Measurements from ENCODE around the gene ADAMTSL1.

DNA sequence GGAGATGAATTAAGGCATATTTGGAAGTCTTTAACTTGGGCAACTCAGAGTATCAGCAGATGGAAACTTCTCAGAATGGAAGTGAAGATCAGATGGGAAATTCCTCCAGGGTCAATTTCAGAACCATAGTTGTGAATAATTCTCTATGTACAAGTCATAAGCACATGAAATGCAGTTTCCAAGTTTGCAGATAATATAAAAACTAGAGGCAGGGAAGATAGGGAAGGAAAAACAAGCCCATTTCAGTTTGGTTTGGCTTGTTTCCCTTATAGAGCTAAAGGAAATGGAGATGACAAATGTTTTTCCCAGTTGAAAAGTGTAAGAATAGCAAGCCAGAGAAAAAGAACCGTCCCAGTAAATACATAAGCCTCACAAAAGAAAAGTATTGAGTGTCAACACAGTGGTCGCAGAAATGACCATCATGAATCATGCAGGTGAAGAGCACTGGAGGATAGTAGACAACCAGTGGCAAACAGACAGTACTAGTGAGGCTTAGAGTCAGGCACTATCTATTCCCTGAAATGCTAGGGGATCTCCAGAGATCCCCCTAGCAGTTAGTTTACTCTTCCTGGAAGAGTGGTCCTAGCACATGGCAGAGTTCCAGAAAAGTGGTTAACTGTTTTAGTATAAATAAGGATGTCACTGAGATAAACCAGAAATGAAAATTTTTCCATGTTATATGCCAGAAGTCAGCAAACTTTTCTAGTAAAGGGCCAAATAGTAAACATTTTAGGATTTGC, 313.1 kb downstream of the ADAMTSL1 start:
- TF ChIP-seq, protein P1, sequence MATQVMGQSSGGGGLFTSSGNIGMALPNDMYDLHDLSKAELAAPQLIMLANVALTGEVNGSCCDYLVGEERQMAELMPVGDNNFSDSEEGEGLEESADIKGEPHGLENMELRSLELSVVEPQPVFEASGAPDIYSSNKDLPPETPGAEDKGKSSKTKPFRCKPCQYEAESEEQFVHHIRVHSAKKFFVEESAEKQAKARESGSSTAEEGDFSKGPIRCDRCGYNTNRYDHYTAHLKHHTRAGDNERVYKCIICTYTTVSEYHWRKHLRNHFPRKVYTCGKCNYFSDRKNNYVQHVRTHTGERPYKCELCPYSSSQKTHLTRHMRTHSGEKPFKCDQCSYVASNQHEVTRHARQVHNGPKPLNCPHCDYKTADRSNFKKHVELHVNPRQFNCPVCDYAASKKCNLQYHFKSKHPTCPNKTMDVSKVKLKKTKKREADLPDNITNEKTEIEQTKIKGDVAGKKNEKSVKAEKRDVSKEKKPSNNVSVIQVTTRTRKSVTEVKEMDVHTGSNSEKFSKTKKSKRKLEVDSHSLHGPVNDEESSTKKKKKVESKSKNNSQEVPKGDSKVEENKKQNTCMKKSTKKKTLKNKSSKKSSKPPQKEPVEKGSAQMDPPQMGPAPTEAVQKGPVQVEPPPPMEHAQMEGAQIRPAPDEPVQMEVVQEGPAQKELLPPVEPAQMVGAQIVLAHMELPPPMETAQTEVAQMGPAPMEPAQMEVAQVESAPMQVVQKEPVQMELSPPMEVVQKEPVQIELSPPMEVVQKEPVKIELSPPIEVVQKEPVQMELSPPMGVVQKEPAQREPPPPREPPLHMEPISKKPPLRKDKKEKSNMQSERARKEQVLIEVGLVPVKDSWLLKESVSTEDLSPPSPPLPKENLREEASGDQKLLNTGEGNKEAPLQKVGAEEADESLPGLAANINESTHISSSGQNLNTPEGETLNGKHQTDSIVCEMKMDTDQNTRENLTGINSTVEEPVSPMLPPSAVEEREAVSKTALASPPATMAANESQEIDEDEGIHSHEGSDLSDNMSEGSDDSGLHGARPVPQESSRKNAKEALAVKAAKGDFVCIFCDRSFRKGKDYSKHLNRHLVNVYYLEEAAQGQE (IDR thresholded peaks at IDR 0.05; ENCODE audit: low read depth) = no peak
- no peak for TF ChIP-seq SIN3A (IDR thresholded peaks at IDR 0.05; ENCODE audit: low read depth)
- no peak for TF ChIP-seq POLR2A (IDR thresholded peaks at IDR 0.05; ENCODE audit: borderline replicate concordance, extremely low read depth, insufficient read depth, insufficient read length)
- TF ChIP-seq, protein P2, sequence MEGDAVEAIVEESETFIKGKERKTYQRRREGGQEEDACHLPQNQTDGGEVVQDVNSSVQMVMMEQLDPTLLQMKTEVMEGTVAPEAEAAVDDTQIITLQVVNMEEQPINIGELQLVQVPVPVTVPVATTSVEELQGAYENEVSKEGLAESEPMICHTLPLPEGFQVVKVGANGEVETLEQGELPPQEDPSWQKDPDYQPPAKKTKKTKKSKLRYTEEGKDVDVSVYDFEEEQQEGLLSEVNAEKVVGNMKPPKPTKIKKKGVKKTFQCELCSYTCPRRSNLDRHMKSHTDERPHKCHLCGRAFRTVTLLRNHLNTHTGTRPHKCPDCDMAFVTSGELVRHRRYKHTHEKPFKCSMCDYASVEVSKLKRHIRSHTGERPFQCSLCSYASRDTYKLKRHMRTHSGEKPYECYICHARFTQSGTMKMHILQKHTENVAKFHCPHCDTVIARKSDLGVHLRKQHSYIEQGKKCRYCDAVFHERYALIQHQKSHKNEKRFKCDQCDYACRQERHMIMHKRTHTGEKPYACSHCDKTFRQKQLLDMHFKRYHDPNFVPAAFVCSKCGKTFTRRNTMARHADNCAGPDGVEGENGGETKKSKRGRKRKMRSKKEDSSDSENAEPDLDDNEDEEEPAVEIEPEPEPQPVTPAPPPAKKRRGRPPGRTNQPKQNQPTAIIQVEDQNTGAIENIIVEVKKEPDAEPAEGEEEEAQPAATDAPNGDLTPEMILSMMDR (IDR thresholded peaks at IDR 0.05 in 2 of 3, conservative IDR thresholded peaks at IDR 0.05 in 1 of 3; ENCODE audit: borderline replicate concordance in 1 of 3, insufficient read depth in 1 of 3, low read depth in 2 of 3, low read length in 2 of 3) = no peak
- TF ChIP-seq POLR2AphosphoS5 (IDR thresholded peaks at IDR 0.05; ENCODE audit: low read depth, low read length) = no peak
- no peak for TF ChIP-seq EZH2 (IDR thresholded peaks at IDR 0.05)
- no peak for TF ChIP-seq RAD21 (IDR thresholded peaks at IDR 0.05; ENCODE audit: low read depth)
